ENCODE measurements around the gene CCSER1. TPM values are rescaled to one million over a fixed set of nuclear protein-coding genes. Genes with fewer than 3 reads are reported as not detected.

Gene CCSER1
- total RNA-seq, 1 donor, result under 0.01 TPM

- TF ChIP-seq, protein P1, sequence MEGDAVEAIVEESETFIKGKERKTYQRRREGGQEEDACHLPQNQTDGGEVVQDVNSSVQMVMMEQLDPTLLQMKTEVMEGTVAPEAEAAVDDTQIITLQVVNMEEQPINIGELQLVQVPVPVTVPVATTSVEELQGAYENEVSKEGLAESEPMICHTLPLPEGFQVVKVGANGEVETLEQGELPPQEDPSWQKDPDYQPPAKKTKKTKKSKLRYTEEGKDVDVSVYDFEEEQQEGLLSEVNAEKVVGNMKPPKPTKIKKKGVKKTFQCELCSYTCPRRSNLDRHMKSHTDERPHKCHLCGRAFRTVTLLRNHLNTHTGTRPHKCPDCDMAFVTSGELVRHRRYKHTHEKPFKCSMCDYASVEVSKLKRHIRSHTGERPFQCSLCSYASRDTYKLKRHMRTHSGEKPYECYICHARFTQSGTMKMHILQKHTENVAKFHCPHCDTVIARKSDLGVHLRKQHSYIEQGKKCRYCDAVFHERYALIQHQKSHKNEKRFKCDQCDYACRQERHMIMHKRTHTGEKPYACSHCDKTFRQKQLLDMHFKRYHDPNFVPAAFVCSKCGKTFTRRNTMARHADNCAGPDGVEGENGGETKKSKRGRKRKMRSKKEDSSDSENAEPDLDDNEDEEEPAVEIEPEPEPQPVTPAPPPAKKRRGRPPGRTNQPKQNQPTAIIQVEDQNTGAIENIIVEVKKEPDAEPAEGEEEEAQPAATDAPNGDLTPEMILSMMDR (IDR thresholded peaks at IDR 0.05; ENCODE audit: insufficient read depth, low read length), result no peak
- DNase-seq (ENCODE audit: low read depth), result no peak
- no peak overlapping the region for H3K4me3 ChIP-seq (ENCODE audit: low read depth, low read length)
These were observed 471.5 kb downstream of the CCSER1 start for GRCh38 chr4:90598741-90599140.

DNA sequence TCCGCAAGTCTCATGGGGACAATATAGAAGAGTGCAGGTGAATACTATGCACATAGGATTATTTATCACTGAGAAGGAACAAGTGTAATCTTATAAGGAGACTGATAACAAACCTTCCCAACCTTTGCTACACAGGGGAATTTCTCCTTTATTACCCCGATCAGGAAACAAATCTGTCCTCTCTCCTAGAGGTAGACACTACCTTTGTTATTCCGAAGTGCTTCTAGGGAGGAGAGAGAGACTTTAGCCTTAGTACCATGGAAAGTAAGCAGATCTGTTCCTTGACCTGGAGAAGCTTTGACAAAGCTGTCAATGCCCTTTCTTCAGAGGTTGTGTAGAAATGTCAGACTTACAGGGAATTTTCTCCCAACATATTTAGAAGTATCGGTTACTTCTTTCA lies 475.5 kb downstream of the CCSER1 start:
- no peak for DNase-seq (ENCODE audit: low read depth)
- H3K4me3 ChIP-seq (ENCODE audit: low read depth, low read length), result no peak overlapping the region
- TF ChIP-seq, protein P1 (IDR thresholded peaks at IDR 0.05; ENCODE audit: insufficient read depth, low read length), result no peak

GRCh38 chr4:90603540-90603939 lies 476.3 kb downstream of the CCSER1 start:
- H3K4me3 ChIP-seq (ENCODE audit: low read depth, low read length), result no peak overlapping the region
- DNase-seq (ENCODE audit: low read depth), result no peak
- TF ChIP-seq, protein P1 (IDR thresholded peaks at IDR 0.05; ENCODE audit: insufficient read depth, low read length), result no peak

GRCh38 chr4:90606781-90607180 lies 479.6 kb downstream of the CCSER1 start:
- no peak overlapping the region for H3K4me3 ChIP-seq (ENCODE audit: low read depth, low read length)
- TF ChIP-seq, protein P1 (IDR thresholded peaks at IDR 0.05; ENCODE audit: insufficient read depth, low read length), result no peak
- no peak for DNase-seq (ENCODE audit: low read depth)

GRCh38 chr4:90614371-90614770 lies 487.2 kb downstream of the CCSER1 start:
- no peak overlapping the region for H3K4me3 ChIP-seq (ENCODE audit: low read depth, low read length)
- TF ChIP-seq, protein P1 (IDR thresholded peaks at IDR 0.05; ENCODE audit: insufficient read depth, low read length), result no peak
- no peak for DNase-seq (ENCODE audit: low read depth)

DNA sequence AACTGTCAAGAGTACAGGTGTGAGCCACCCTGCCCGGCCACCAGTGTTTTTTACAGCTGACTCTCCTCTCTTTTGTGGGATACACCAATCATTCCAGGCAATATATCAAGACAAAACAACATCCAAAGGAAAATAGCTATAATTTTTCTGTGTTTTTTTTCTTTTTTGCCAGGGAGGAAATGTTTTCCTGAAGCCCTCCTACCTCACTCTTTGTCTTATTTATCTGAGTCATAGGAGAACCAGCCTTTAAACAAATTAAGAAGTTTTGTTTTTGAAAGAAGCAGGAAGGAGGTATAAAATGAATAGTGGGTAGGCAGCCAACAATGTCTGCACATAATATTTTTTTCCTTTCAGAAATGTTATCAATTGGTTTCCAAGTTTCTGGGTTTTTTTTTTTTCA lies 493.9 kb downstream of the CCSER1 start:
- H3K4me3 ChIP-seq (ENCODE audit: low read depth, low read length), result no peak overlapping the region
- no peak for DNase-seq (ENCODE audit: low read depth)
- TF ChIP-seq, protein P1 (IDR thresholded peaks at IDR 0.05; ENCODE audit: insufficient read depth, low read length), result no peak

GRCh38 chr4:90624781-90625180 lies 497.6 kb downstream of the CCSER1 start:
- no peak overlapping the region for H3K4me3 ChIP-seq (ENCODE audit: low read depth, low read length)
- DNase-seq (ENCODE audit: low read depth), result no peak
- TF ChIP-seq, protein P1 (IDR thresholded peaks at IDR 0.05; ENCODE audit: insufficient read depth, low read length), result no peak

Measured in fibroblast of the aortic adventitia (primary cell).